GM18909 (cell line): ENCODE measurements around the gene MYO1C.
"Not testable (repeated sequence)": the region's sequence is repeated elsewhere in the genome, so short reads cannot be mapped to it uniquely, and the experiment has no call there.

Experiments used
- ATAC-seq: cut with Tn5 transposase; IDR thresholded peaks from one replicate; pipeline ENCODE4 v1.9.1; 2021; ENCODE audit warnings: mild to moderate bottlenecking; ENCODE audit not compliant: unreplicated experiment, poor library complexity

The MYO1C gene

GRCh38 chr17:1470071-1470754 is 22.3 kb downstream of the MYO1C start:
- ATAC-seq, result no peak

- no peak for ATAC-seq
Observed at GRCh38 chr17:1469231-1469852, 23.1 kb downstream of the MYO1C start.

GRCh38 chr17:1467898-1468492 is 24.5 kb downstream of the MYO1C start:
- ATAC-seq, result no peak

DNA sequence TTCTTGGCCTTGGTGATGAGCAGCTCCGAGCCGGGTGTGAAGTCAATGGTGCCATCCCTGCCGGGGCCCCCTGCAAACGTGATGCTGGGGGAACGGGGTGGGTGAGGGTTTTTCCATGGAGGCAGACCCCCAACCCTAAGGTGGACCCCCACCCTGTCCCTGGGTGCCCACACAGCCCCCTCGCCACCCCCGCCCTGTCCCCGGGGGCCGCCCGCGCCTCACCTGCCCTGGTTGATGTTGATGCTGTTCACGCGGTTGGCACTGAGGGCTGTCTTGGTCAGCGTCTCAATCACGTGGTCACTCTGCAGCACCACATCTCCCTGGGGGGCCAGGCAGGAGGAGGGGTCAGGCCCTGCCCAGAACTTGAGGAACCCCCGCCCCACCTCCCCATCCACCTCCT is 25.2 kb downstream of the MYO1C start:
- no peak for ATAC-seq

- no peak for ATAC-seq
Observed at GRCh38 chr17:1464186-1464585, 28.3 kb downstream of the MYO1C start.

GRCh38 chr17:1462164-1463112 is 30.0 kb downstream of the MYO1C start:
- ATAC-seq, result no peak

DNA sequence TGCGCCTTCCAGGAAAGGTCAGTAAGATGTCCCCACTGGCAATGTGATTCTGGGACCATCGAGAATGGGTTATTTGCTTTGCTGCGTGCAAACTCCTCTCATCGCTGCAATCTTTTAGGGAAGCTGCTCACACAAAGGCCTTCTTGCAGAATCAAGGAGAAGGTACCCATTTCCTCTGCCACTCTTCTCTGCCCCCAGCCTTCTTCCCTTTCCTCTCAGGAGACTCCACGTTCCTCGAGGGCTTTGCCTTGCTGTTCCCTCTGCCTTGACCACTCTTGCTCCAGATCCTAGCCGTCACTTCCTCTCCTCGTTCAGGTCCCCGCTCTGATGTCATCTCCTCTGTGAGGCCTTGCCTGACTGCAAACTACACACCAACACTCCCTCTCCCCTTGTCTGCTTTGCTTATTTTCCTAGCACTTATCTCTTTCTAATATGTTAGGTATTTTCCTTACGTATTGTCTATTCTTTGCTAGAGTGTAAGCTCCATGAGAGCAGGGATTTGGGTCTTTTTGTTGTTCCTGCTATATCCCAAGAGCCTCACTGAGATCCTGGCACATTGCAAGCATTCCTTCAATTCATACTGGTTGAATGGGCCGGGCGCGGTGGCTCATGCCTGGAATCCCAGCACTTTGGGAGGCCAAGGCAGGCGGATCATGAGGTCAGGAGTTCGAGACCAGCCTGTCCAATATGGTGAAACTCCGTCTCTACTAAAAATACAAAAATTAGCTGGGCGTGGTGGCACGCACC is 31.1 kb downstream of the MYO1C start:
- no peak for ATAC-seq

- ATAC-seq, result no peak
Observed at GRCh38 chr17:1460233-1460632, 32.3 kb downstream of the MYO1C start.

DNA sequence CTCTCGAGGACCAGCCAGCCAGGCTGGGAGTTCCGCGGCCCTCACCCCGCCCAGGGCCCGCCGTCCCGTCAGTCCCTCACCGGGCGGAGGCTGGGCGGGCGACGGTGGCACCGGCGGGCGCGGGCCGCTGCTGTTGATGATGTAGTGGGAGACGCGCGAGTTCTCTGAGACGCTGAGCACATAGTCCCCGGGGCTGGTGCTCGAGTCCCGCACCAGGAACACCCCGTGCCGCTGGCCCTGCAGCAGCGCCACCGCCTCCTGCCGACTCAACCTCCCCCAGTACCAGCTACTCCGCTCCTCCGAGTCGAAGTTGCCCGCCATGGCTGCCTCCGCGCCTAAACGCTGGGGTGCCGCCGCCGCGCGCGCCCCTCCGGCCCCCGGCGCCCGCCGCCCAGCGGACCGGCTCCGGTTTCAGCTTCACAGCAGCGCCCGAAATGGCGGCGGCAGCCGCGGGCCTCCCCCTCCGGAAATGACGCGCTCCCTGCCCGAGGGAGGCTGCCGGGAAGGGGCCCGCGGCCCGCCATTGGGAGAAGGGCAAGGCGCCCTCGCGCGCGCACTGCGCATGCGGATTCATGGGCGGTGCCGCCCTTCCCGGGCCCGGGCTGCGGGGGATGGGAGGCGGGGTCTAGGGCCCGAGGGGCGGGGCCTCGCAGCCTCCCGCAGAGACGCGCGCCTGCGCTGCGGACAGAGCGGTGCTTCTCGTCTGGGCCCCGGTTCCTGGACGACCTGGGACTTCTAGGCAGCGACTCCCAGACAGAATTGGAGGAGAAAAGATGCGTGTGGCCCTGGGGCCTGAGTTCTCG is 36.5 kb downstream of the MYO1C start, which contains the start of gene CRK:
TSS of gene CRK (minus strand) at position 436 of the 803 bp plus-strand sequence. CDS start at position 321, 115 bp downstream.
- ATAC-seq, result peak; percentile 88

- ATAC-seq, result peak; percentile 30
Observed at GRCh38 chr17:1455291-1455796, 37.1 kb downstream of the MYO1C start.

- no peak for ATAC-seq
Observed at GRCh38 chr17:1454541-1454940, 37.9 kb downstream of the MYO1C start.

GRCh38 chr17:1453694-1454093 is 38.8 kb downstream of the MYO1C start:
- ATAC-seq, result not testable (repeated sequence)

- ATAC-seq, result no peak
Observed at GRCh38 chr17:1452836-1453235, 39.6 kb downstream of the MYO1C start.

DNA sequence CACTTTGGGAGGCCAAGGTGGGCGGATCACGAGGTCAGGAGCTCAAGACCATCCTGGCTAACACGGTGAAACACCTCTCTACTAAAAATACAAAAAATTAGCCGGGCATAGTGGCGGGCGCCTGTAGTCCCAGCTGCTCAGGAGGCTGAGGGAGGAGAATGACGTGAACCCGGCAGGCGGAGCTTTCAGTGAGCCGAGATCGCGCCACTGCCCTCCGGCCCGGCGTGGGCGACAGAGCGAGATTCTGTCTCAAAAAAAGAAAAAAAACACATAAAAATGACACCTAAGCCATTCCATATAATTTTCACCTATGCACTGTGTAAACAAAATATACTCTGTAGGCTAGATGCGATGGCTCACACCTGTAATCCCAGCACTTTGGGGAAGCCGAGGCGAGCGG is 42.2 kb downstream of the MYO1C start:
- ATAC-seq, result not testable (repeated sequence)

DNA sequence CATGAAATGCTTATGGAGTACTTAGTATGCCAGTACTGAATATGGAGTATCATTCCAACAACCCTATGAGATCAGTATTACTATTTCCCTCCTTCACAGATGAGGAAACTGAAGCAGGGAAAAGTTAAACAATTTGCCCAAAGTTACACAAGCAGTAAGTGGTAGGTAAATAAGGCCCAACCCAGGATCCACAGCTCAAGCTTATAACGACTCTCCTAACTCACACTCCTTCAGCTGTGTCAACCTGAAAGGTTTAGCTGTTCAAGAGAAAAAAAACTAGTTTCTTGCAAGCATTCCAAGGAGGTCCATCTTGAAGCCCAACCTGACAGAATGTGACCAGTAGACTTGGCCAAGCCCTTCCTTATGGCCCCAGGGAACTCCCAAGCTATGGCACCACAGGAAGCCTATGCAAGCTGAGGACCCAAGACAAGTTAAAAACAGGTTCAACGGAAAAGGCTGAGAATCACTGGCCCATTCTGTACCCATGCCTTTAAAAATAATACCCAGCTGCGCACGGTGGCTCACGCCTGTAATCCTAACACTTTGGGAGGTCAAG is 43.0 kb downstream of the MYO1C start:
- ATAC-seq, result no peak

DNA sequence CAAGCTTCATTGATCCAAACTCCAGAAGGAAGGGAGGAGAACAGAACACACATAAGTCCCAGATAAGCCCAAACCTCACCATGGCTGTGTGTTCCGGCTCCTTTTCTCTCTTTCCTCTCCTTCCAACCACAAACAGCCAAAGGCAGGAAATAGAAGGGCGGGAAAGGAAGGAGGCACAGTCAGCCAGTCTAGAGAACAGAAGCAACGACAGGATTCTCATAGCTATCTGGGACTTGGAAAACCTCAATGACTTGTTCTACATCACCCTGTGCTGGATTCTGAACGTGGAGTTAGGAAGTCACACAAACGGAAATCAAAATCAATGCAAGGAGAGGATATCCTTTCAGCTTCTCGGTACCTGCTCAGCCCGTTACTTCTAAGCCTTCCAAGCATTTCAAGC is 45.4 kb downstream of the MYO1C start:
- no peak for ATAC-seq

- no peak for ATAC-seq
Observed at GRCh38 chr17:1446201-1446600, 46.3 kb downstream of the MYO1C start.

- ATAC-seq, result not testable (repeated sequence)
Observed at GRCh38 chr17:1445695-1446094, 46.8 kb downstream of the MYO1C start.
